AG09309 (cell line): ENCODE measurements around the gene SLC9A5.

Source experiments
- DNase-seq: peaks from one replicate; pipeline ENCODE4 v3.0.0-alpha.2; 2010; ENCODE audit warnings: low read depth
- H3K4me3 ChIP-seq: 2 replicates; pipeline ENCODE4 v1.5.1; 2011; ENCODE audit warnings: mild to moderate bottlenecking, low read depth, low read length, moderate library complexity; ENCODE audit not compliant: control insufficient read depth
- TF ChIP-seq, protein P1 (sequence below): IDR thresholded peaks from 2 replicates; pipeline ENCODE4 v1.5.1; 2011; ENCODE audit warnings: mild to moderate bottlenecking, low read depth, low read length, inconsistent platforms; ENCODE audit not compliant: insufficient read depth, control insufficient read depth; ENCODE audit errors: missing control alignments

Gene SLC9A5

GRCh38 chr16:67202426-67202825 lies 46.4 kb upstream of the SLC9A5 start:
- TF ChIP-seq, protein P1, sequence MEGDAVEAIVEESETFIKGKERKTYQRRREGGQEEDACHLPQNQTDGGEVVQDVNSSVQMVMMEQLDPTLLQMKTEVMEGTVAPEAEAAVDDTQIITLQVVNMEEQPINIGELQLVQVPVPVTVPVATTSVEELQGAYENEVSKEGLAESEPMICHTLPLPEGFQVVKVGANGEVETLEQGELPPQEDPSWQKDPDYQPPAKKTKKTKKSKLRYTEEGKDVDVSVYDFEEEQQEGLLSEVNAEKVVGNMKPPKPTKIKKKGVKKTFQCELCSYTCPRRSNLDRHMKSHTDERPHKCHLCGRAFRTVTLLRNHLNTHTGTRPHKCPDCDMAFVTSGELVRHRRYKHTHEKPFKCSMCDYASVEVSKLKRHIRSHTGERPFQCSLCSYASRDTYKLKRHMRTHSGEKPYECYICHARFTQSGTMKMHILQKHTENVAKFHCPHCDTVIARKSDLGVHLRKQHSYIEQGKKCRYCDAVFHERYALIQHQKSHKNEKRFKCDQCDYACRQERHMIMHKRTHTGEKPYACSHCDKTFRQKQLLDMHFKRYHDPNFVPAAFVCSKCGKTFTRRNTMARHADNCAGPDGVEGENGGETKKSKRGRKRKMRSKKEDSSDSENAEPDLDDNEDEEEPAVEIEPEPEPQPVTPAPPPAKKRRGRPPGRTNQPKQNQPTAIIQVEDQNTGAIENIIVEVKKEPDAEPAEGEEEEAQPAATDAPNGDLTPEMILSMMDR = no peak
- DNase-seq = no peak
- H3K4me3 ChIP-seq = no peak overlapping the region

- TF ChIP-seq, protein P1 = no peak
- H3K4me3 ChIP-seq = no peak overlapping the region
- no peak for DNase-seq
Observed at GRCh38 chr16:67202956-67203493, 45.8 kb upstream of the SLC9A5 start.

DNA sequence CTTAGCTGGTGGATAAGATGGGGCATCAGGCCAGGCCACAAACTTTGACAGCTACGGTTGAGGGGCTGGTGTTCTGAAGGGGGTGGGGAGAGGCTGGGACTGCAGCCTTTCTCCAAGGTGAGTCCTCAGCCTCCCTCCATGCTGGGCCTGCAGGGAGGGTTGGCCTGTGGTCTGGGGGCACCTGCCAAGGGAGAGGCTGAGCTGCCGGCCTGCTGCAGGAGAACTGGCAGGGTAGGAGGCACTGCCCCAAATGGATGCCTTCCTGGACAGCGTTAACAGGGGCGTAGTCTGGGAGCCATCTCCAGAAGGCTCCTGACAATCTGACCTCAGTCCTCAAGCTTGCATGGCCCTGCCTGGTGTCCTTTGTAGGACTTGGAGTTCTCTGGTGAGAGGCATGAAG lies 44.7 kb upstream of the SLC9A5 start:
- no peak overlapping the region for H3K4me3 ChIP-seq
- no peak for DNase-seq
- TF ChIP-seq, protein P1 = no peak

- TF ChIP-seq, protein P1 = no peak
- no peak overlapping the region for H3K4me3 ChIP-seq
Observed at GRCh38 chr16:67206129-67206837, 42.5 kb upstream of the SLC9A5 start.

GRCh38 chr16:67206838-67207248 lies 41.9 kb upstream of the SLC9A5 start:
- H3K4me3 ChIP-seq = no peak overlapping the region
- TF ChIP-seq, protein P1 = no peak
- DNase-seq = no peak

More at GRCh38 chr16:67206129-67206837, 42.5 kb upstream of the SLC9A5 start:
- no peak for DNase-seq

DNA sequence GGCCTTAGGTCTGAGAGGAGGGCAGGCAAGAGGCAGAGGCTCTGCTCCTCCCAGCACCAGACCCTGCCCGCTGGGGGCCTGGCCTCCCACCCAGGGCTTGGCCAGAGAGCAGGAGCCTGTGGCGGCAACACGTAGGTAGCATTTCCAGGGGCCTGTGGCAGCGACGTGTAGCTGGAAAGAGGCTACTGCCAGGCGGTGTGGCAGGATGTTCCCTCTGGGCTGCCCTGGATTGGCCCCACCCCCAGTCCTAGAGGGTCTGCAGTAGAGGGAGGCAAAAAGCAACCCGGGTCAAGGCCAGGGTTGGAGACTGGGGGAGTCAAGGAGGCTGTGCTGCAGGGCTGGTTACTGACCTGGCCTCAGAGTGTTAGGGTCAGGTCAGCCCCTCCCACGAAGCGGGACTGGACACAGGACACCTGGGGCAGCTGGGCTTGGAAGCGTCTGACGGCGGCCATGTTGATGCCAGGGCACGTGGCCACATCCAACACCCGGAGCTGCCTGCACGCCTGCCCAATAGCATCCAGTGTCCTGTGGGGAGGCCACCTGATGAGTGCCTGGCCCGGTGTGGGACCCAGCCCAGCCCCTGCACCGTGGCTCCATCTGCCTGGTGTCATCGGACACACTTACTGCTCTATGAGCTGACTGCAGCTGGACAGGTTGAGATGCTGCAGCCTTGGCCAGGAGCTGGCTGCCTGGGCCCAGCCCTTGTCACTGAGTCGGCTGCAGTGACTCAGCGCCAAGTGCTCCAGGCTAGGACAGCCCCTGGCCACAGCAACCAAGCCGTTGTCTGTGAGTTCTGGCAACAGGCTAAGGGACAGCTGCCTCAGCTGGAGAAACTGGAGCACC lies 41.3 kb upstream of the SLC9A5 start:
- no peak overlapping the region for H3K4me3 ChIP-seq
- no peak for DNase-seq
- TF ChIP-seq, protein P1 = no peak
